Epithelial cell of prostate (primary cell): ENCODE results near the gene FAM180A.
"Not testable (repeated sequence)": the region's sequence is repeated elsewhere in the genome, so short reads cannot be mapped to it uniquely, and the experiment has no call there.

ENCODE experiments used
- DNase-seq: peaks from one replicate; pipeline ENCODE4 v3.0.0-alpha.2; 2011; ENCODE audit warnings: low read depth, low spot score
- H3K27ac ChIP-seq: fragments of 450-650 bp; 2 replicates; pipeline ENCODE4 v1.5.1; 2017; ENCODE audit warnings: mild to moderate bottlenecking

Gene FAM180A

GRCh38 chr7:135716677-135717238 is 31.9 kb downstream of the FAM180A start:
- DNase-seq: no peak
- H3K27ac ChIP-seq: no peak overlapping the region

- H3K27ac ChIP-seq: no peak overlapping the region
- no peak for DNase-seq
Observed at GRCh38 chr7:135715673-135716072, 32.9 kb downstream of the FAM180A start.

GRCh38 chr7:135715055-135715522 is 33.5 kb downstream of the FAM180A start:
- no peak for DNase-seq
- no peak overlapping the region for H3K27ac ChIP-seq

- H3K27ac ChIP-seq: no peak overlapping the region
- no peak for DNase-seq
Observed at GRCh38 chr7:135714534-135715009, 34.0 kb downstream of the FAM180A start.

GRCh38 chr7:135713836-135714470 is 34.7 kb downstream of the FAM180A start:
- no peak overlapping the region for H3K27ac ChIP-seq
- DNase-seq: no peak

GRCh38 chr7:135712796-135713195 is 35.8 kb downstream of the FAM180A start:
- H3K27ac ChIP-seq: no peak overlapping the region
- no peak for DNase-seq

GRCh38 chr7:135712182-135712782 is 36.3 kb downstream of the FAM180A start:
- DNase-seq: no peak
- H3K27ac ChIP-seq: no peak overlapping the region

GRCh38 chr7:135711139-135711469 is 37.5 kb downstream of the FAM180A start:
- no peak overlapping the region for H3K27ac ChIP-seq
- no peak for DNase-seq

- H3K27ac ChIP-seq: no peak overlapping the region
- DNase-seq: no peak
Observed at GRCh38 chr7:135710417-135711138, 38.0 kb downstream of the FAM180A start.

GRCh38 chr7:135709508-135709907 is 39.1 kb downstream of the FAM180A start:
- DNase-seq: no peak
- H3K27ac ChIP-seq: no peak overlapping the region

GRCh38 chr7:135708041-135708440 is 40.6 kb downstream of the FAM180A start:
- no peak for DNase-seq
- H3K27ac ChIP-seq: peak overlapping the region; percentile 93

GRCh38 chr7:135707570-135707966 is 41.0 kb downstream of the FAM180A start:
- no peak for DNase-seq
- peak overlapping the region; percentile 93 for H3K27ac ChIP-seq

- DNase-seq: peak; percentile 74
- peak overlapping the region; percentile 93 for H3K27ac ChIP-seq
Observed at GRCh38 chr7:135706858-135707569, 41.6 kb downstream of the FAM180A start.

- DNase-seq: no peak
- peak overlapping the region; percentile 93 for H3K27ac ChIP-seq
Observed at GRCh38 chr7:135706038-135706742, 42.4 kb downstream of the FAM180A start.

- DNase-seq: no peak
Observed at GRCh38 chr7:135704698-135705097, 43.9 kb downstream of the FAM180A start.

GRCh38 chr7:135704074-135704473 is 44.5 kb downstream of the FAM180A start:
- H3K27ac ChIP-seq: no peak overlapping the region
- DNase-seq: no peak

More at GRCh38 chr7:135704698-135705097, 43.9 kb downstream of the FAM180A start:
- no peak overlapping the region for H3K27ac ChIP-seq

GRCh38 chr7:135697276-135698049 is 51.1 kb downstream of the FAM180A start:
- DNase-seq: no peak
- no peak overlapping the region for H3K27ac ChIP-seq

- no peak for DNase-seq
- no peak overlapping the region for H3K27ac ChIP-seq
Observed at GRCh38 chr7:135693558-135693957, 55.1 kb downstream of the FAM180A start.

- DNase-seq, H3K27ac ChIP-seq: not testable (repeated sequence)
Observed at GRCh38 chr7:135692606-135693005, 56.0 kb downstream of the FAM180A start.
